Measurements from ENCODE around the gene NUTM2A.
"Not testable (repeated sequence)": the region's sequence is repeated elsewhere in the genome, so short reads cannot be mapped to it uniquely, and the experiment has no call there.

NUTM2A gene
- 0.17 to 0.60 reads per million in 2 experiments for total RNA-seq

GRCh38 chr10:87225148-87225547 is at the start of gene NUTM2A:
Gene NUTM2A (plus strand): TSS chr10:87225448. CDS start chr10:87225831, 383 bp downstream.
- not testable (repeated sequence) for DNase-seq (ENCODE audit: low read depth)

GRCh38 chr10:87177587-87177986 is 47.7 kb upstream of the NUTM2A start:
- not testable (repeated sequence) for DNase-seq (ENCODE audit: low read depth)

GRCh38 chr10:87184421-87184820 is 40.8 kb upstream of the NUTM2A start:
- not testable (repeated sequence) for DNase-seq (ENCODE audit: low read depth)

GRCh38 chr10:87186016-87186415 is 39.2 kb upstream of the NUTM2A start:
- DNase-seq (ENCODE audit: low read depth) = not testable (repeated sequence)

- not testable (repeated sequence) for DNase-seq (ENCODE audit: low read depth)
Measured at GRCh38 chr10:87187573-87187972, 37.7 kb upstream of the NUTM2A start.

GRCh38 chr10:87191841-87192240 is 33.4 kb upstream of the NUTM2A start:
- not testable (repeated sequence) for DNase-seq (ENCODE audit: low read depth)

- not testable (repeated sequence) for DNase-seq (ENCODE audit: low read depth)
Measured at GRCh38 chr10:87200924-87201323, 24.3 kb upstream of the NUTM2A start.

GRCh38 chr10:87204801-87205200 is 20.4 kb upstream of the NUTM2A start:
- DNase-seq (ENCODE audit: low read depth) = not testable (repeated sequence)

- DNase-seq (ENCODE audit: low read depth) = not testable (repeated sequence)
Measured at GRCh38 chr10:87206922-87207321, 18.3 kb upstream of the NUTM2A start.

- DNase-seq (ENCODE audit: low read depth) = not testable (repeated sequence)
Measured at GRCh38 chr10:87210309-87210708, 14.9 kb upstream of the NUTM2A start.

- not testable (repeated sequence) for DNase-seq (ENCODE audit: low read depth)
Measured at GRCh38 chr10:87211848-87212247, 13.4 kb upstream of the NUTM2A start.

GRCh38 chr10:87213150-87213765 is 12.0 kb upstream of the NUTM2A start:
- DNase-seq (ENCODE audit: low read depth) = not testable (repeated sequence)

GRCh38 chr10:87213806-87214205 is 11.4 kb upstream of the NUTM2A start:
- not testable (repeated sequence) for DNase-seq (ENCODE audit: low read depth)

GRCh38 chr10:87216120-87216519 is 9.1 kb upstream of the NUTM2A start:
- not testable (repeated sequence) for DNase-seq (ENCODE audit: low read depth)

GRCh38 chr10:87219370-87219769 is 5.9 kb upstream of the NUTM2A start:
- DNase-seq (ENCODE audit: low read depth) = not testable (repeated sequence)

GRCh38 chr10:87222789-87223188 is 2.5 kb upstream of the NUTM2A start:
- not testable (repeated sequence) for DNase-seq (ENCODE audit: low read depth)

GRCh38 chr10:87228247-87228646 is 3.0 kb downstream of the NUTM2A start:
- not testable (repeated sequence) for DNase-seq (ENCODE audit: low read depth)

GRCh38 chr10:87229211-87229610 is 4.0 kb downstream of the NUTM2A start:
- not testable (repeated sequence) for DNase-seq (ENCODE audit: low read depth)

- not testable (repeated sequence) for DNase-seq (ENCODE audit: low read depth)
Measured at GRCh38 chr10:87234854-87235253, 9.6 kb downstream of the NUTM2A start.

GRCh38 chr10:87237244-87237643 is 12.0 kb downstream of the NUTM2A start:
- DNase-seq (ENCODE audit: low read depth) = not testable (repeated sequence)

- DNase-seq (ENCODE audit: low read depth) = not testable (repeated sequence)
Measured at GRCh38 chr10:87239346-87239808, 14.1 kb downstream of the NUTM2A start.

GRCh38 chr10:87242192-87242591 is 16.9 kb downstream of the NUTM2A start:
- not testable (repeated sequence) for DNase-seq (ENCODE audit: low read depth)

- DNase-seq (ENCODE audit: low read depth) = not testable (repeated sequence)
Measured at GRCh38 chr10:87247335-87247734, 22.1 kb downstream of the NUTM2A start.

Measured in T follicular helper cell (primary cell).